Keratinocyte (primary cell): Measurements from ENCODE around the gene TMEM52B.

Source experiments
- CTCF ChIP-seq, 3 experiments: IDR thresholded peaks in 1 of 3; conservative IDR thresholded peaks in 1 of 3; optimal IDR thresholded peaks in 1 of 3; 2 replicates in 2 of 3; 3 replicates in 1 of 3; pipeline versions ENCODE3 to v1.5.1; 2011; ENCODE audit warnings: low read length in 3 of 3, mild to moderate bottlenecking in 3 of 3, moderate library complexity in 2 of 3, control low read depth in 1 of 3, inconsistent platforms in 1 of 3; ENCODE audit not compliant: insufficient read depth in 2 of 3; ENCODE audit errors: extremely low read depth in 1 of 3
- EZH2 ChIP-seq: IDR thresholded peaks from one replicate; pipeline ENCODE4 v1.6.1; 2012; ENCODE audit warnings: inconsistent platforms, mild to moderate bottlenecking, low read length, moderate library complexity

- TF ChIP-seq CTCF (optimal IDR thresholded peaks at IDR 0.05 in 1 of 3, IDR thresholded peaks at IDR 0.05 in 1 of 3, conservative IDR thresholded peaks at IDR 0.05 in 1 of 3; ENCODE audit: extremely low read depth in 1 of 3, insufficient read depth in 2 of 3, low read length in 3 of 3) = peak; percentile 79 to 88 (median 83)
- TF ChIP-seq EZH2 = no peak
These were observed 11.9 kb downstream of the TMEM52B start for GRCh38 chr12:10190558-10191388.
